HepG2 (cell line): ENCODE measurements around the gene DLEC1. TPM values are rescaled to one million over a fixed set of nuclear protein-coding genes. Genes with fewer than 3 reads are reported as not detected.
A peak's percentile ranks its signal among the peaks of the same experiment; 100 is the strongest.

Source experiments
- CBX1 ChIP-seq: IDR thresholded peaks from one replicate; pipeline ENCODE4 v1.6.1; 2016; ENCODE audit warnings: antibody characterized with exemption, low read depth
- GATA4 ChIP-seq: sonication (generic); IDR thresholded peaks from 2 replicates; pipeline ENCODE4 v1.6.1; 2016; ENCODE audit warnings: antibody characterized with exemption, low read depth, borderline replicate concordance
- HNRNPK ChIP-seq: fragments of 200-400 bp; formaldehyde crosslinking; IDR thresholded peaks from 2 replicates; pipeline ENCODE4 v1.6.1; 2018; ENCODE audit warnings: low read length, low read depth, moderate library complexity, mild to moderate bottlenecking; ENCODE audit not compliant: poor library complexity, severe bottlenecking
- HNRNPUL1 ChIP-seq: fragments of 200-400 bp; formaldehyde crosslinking; IDR thresholded peaks from 2 replicates; pipeline ENCODE4 v1.6.1; 2017; ENCODE audit warnings: low read depth, mild to moderate bottlenecking, low read length, moderate library complexity
- ISX ChIP-seq: sonication (generic); formaldehyde crosslinking; conservative IDR thresholded peaks from 2 replicates; pipeline ENCODE4 v1.5.0; 2020; ENCODE audit warnings: missing genetic modification reagents
- MATR3 ChIP-seq: sonication (generic); formaldehyde crosslinking; IDR thresholded peaks from 2 replicates; pipeline ENCODE4 v1.4.0; 2020; ENCODE audit warnings: missing genetic modification reagents
- MNT ChIP-seq: fragments of 450-650 bp; IDR thresholded peaks from 2 replicates; pipeline ENCODE4 v1.6.1; 2016
- MTERF4 ChIP-seq: sonication (generic); formaldehyde crosslinking; IDR thresholded peaks from 2 replicates; pipeline ENCODE4 v1.8.0; 2023; ENCODE audit warnings: mild to moderate bottlenecking, missing genetic modification reagents
- NCOA5 ChIP-seq: sonication (generic); formaldehyde crosslinking; IDR thresholded peaks from 2 replicates; pipeline ENCODE4 v1.4.0; 2020; ENCODE audit warnings: missing genetic modification reagents
- NKX3-1 ChIP-seq: sonication (generic); formaldehyde crosslinking; IDR thresholded peaks from 2 replicates; pipeline ENCODE4 v1.5.0; 2020; ENCODE audit warnings: missing genetic modification reagents
- PCBP1 ChIP-seq: fragments of 200-400 bp; formaldehyde crosslinking; IDR thresholded peaks from 2 replicates; pipeline ENCODE4 v1.6.1; 2017; ENCODE audit warnings: mild to moderate bottlenecking, low read depth, low read length, borderline replicate concordance
- PHF20 ChIP-seq: sonication (generic); formaldehyde crosslinking; IDR thresholded peaks from 2 replicates; pipeline ENCODE4 v1.5.0; 2020; ENCODE audit warnings: mild to moderate bottlenecking, missing genetic modification reagents
- RAD51 ChIP-seq: fragments of 450-650 bp; IDR thresholded peaks from 2 replicates; pipeline ENCODE4 v1.6.1; 2016; ENCODE audit warnings: borderline replicate concordance
- RFXAP ChIP-seq: sonication (generic); formaldehyde crosslinking; IDR thresholded peaks from 2 replicates; pipeline ENCODE4 v1.4.0; 2020; ENCODE audit warnings: missing genetic modification reagents, borderline replicate concordance
- ZBTB20 ChIP-seq: sonication (generic); formaldehyde crosslinking; IDR thresholded peaks from 2 replicates; pipeline ENCODE4 v1.8.1; 2023; ENCODE audit warnings: missing genetic modification reagents, low read depth, mild to moderate bottlenecking, borderline replicate concordance
- ZFP36L1 ChIP-seq: sonication (generic); formaldehyde crosslinking; IDR thresholded peaks from 2 replicates; pipeline ENCODE4 v1.8.0; 2022; ENCODE audit warnings: mild to moderate bottlenecking, missing genetic modification reagents, moderate library complexity
- ZFP82 ChIP-seq: sonication (generic); formaldehyde crosslinking; IDR thresholded peaks from 2 replicates; pipeline ENCODE4 v1.5.1; 2020; ENCODE audit warnings: mild to moderate bottlenecking, missing genetic modification reagents, borderline replicate concordance
- ZNF235 ChIP-seq: sonication (generic); formaldehyde crosslinking; IDR thresholded peaks from 2 replicates; pipeline ENCODE4 v1.8.1; 2023; ENCODE audit warnings: mild to moderate bottlenecking, missing genetic modification reagents, borderline replicate concordance
- ZNF260 ChIP-seq: sonication (generic); formaldehyde crosslinking; IDR thresholded peaks from 2 replicates; pipeline ENCODE4 v1.4.0; 2020; ENCODE audit warnings: missing genetic modification reagents, low read depth, mild to moderate bottlenecking, borderline replicate concordance
- ZNF44 ChIP-seq: sonication (generic); formaldehyde crosslinking; IDR thresholded peaks from 2 replicates; pipeline ENCODE4 v1.5.1; 2020; ENCODE audit warnings: mild to moderate bottlenecking, missing genetic modification reagents
- ZNF558 ChIP-seq: sonication (generic); formaldehyde crosslinking; IDR thresholded peaks from 2 replicates; pipeline ENCODE4 v1.9.0; 2022; ENCODE audit warnings: mild to moderate bottlenecking, missing genetic modification reagents, borderline replicate concordance
- ZNF607 ChIP-seq: sonication (generic); formaldehyde crosslinking; IDR thresholded peaks from 2 replicates; pipeline ENCODE4 v1.5.1; 2020; ENCODE audit warnings: missing genetic modification reagents, mild to moderate bottlenecking, borderline replicate concordance
- ZNF660 ChIP-seq: sonication (generic); formaldehyde crosslinking; IDR thresholded peaks from 2 replicates; pipeline ENCODE4 v1.5.1; 2020; ENCODE audit warnings: mild to moderate bottlenecking, low read depth, missing genetic modification reagents, borderline replicate concordance
- ZNF883 ChIP-seq: sonication (generic); formaldehyde crosslinking; IDR thresholded peaks from 2 replicates; pipeline ENCODE4 v1.5.1; 2020; ENCODE audit warnings: mild to moderate bottlenecking, missing genetic modification reagents; ENCODE audit errors: not compliant biosample characterization
- polyA plus RNA-seq, 8 experiments: library from polyadenylated mRNA; depleted of rRNA in 3 of 8; stranded (reverse) in 7 of 8; unstranded in 1 of 8; fragments of >200 nt; fragmentation: Illumina TruSeq in 4 of 8; extraction: Trizol in 4 of 8; gene quantifications; 2 replicates each; pipeline versions ENCODE4 v1.2.1 to v1.2.3, GENCODE V29; 2011 to 2016; ENCODE audit warnings: low read depth in 4 of 8, missing spikeins in 1 of 8, mixed read lengths in 1 of 8; ENCODE audit not compliant: insufficient read depth in 1 of 8
- total RNA-seq, 5 experiments: library from RNA; depleted of rRNA; stranded (reverse); fragments of >200 nt; fragmentation: Illumina TruSeq; extraction: Trizol; gene quantifications; 2 replicates each; pipeline ENCODE4 v1.2.3, GENCODE V29; 2016; ENCODE audit warnings: low read depth in 1 of 5
- TF ChIP-seq, protein P1 (sequence below): sonication (generic); formaldehyde crosslinking; IDR thresholded peaks from 2 replicates; pipeline ENCODE4 v1.4.0; 2020; ENCODE audit warnings: missing genetic modification reagents
- TF ChIP-seq, protein P2 (sequence below): sonication (generic); formaldehyde crosslinking; IDR thresholded peaks from 2 replicates; pipeline ENCODE4 v1.4.0; 2020; ENCODE audit warnings: mild to moderate bottlenecking, missing genetic modification reagents

DLEC1 gene
- total and polyA plus RNA-seq, 2 of the 13 experiments (the other 11 are each of a cell fraction or from before 2014, with no cell fraction given) = 0.09 TPM; not detected in 1

GRCh38 chr3:38165722-38166387 lies 126.8 kb downstream of the DLEC1 start (continued):
- peak; percentile 27 for TF ChIP-seq ZNF883 (CRISPR knock-in tag)
- no peak for TF ChIP-seq ZBTB20
- no peak for TF ChIP-seq PCBP1
- no peak for TF ChIP-seq GATA4
- TF ChIP-seq MATR3 (CRISPR knock-in tag) = no peak
- no peak for TF ChIP-seq HNRNPK
- TF ChIP-seq ZNF235 (CRISPR knock-in tag) = 0 out of 2 replicates have a peak, but pooled peaks have one; percentile 6
- no peak for TF ChIP-seq ZNF660 (CRISPR knock-in tag)
- TF ChIP-seq ZFP82 = no peak
- TF ChIP-seq MNT = no peak
- TF ChIP-seq NKX3-1 (CRISPR knock-in tag) = no peak
- no peak for TF ChIP-seq ZNF260
- no peak for TF ChIP-seq ZNF607 (CRISPR knock-in tag)
- no peak for TF ChIP-seq ZNF558
- no peak for TF ChIP-seq ZFP36L1 (CRISPR knock-in tag)
- TF ChIP-seq MTERF4 (CRISPR knock-in tag) = no peak
- TF ChIP-seq CBX1 = no peak
- TF ChIP-seq RFXAP (CRISPR knock-in tag) = no peak
- TF ChIP-seq NCOA5 (CRISPR knock-in tag) = no peak
- TF ChIP-seq, protein P1, sequence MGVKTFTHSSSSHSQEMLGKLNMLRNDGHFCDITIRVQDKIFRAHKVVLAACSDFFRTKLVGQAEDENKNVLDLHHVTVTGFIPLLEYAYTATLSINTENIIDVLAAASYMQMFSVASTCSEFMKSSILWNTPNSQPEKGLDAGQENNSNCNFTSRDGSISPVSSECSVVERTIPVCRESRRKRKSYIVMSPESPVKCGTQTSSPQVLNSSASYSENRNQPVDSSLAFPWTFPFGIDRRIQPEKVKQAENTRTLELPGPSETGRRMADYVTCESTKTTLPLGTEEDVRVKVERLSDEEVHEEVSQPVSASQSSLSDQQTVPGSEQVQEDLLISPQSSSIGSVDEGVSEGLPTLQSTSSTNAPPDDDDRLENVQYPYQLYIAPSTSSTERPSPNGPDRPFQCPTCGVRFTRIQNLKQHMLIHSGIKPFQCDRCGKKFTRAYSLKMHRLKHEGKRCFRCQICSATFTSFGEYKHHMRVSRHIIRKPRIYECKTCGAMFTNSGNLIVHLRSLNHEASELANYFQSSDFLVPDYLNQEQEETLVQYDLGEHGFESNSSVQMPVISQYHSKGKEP (CRISPR knock-in tag) = no peak
- no peak for TF ChIP-seq HNRNPUL1
- TF ChIP-seq, protein P2, sequence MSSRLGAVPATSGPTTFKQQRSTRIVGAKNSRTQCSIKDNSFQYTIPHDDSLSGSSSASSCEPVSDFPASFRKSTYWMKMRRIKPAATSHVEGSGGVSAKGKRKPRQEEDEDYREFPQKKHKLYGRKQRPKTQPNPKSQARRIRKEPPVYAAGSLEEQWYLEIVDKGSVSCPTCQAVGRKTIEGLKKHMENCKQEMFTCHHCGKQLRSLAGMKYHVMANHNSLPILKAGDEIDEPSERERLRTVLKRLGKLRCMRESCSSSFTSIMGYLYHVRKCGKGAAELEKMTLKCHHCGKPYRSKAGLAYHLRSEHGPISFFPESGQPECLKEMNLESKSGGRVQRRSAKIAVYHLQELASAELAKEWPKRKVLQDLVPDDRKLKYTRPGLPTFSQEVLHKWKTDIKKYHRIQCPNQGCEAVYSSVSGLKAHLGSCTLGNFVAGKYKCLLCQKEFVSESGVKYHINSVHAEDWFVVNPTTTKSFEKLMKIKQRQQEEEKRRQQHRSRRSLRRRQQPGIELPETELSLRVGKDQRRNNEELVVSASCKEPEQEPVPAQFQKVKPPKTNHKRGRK (CRISPR knock-in tag) = no peak
- no peak for TF ChIP-seq ISX (CRISPR knock-in tag)
- TF ChIP-seq PHF20 (CRISPR knock-in tag) = peak; percentile 57; the same call in 1 of the 2 replicates
- no peak for TF ChIP-seq RAD51
- TF ChIP-seq ZNF44 (CRISPR knock-in tag) = no peak
